GM23338 (cell line): ENCODE measurements around the gene GHR. TPM values are rescaled to one million over a fixed set of nuclear protein-coding genes. Genes with fewer than 3 reads are reported as not detected.

Experiments
- ATAC-seq: fragments of 200-7000 bp; cut with Tn5 transposase; 3 replicates; pipeline ENCODE4 v1.9.1; 2020
- DNase-seq: peaks from one replicate; pipeline ENCODE4 v3.0.0-alpha.2; 2015; ENCODE audit warnings: low spot score
- H2AFZ ChIP-seq: fragments of 200-600 bp; sonication (generic); 2 replicates; pipeline ENCODE4 v1.8.0; 2016; ENCODE audit warnings: antibody characterized with exemption, mild to moderate bottlenecking, moderate library complexity
- H3F3A ChIP-seq: fragments of 200-600 bp; sonication (generic); replicated peaks from 2 replicates; pipeline ENCODE4 v1.8.0; 2017; ENCODE audit warnings: antibody characterized with exemption, mixed run types, low read depth
- H3K27ac ChIP-seq: fragments of 200-600 bp; sonication (generic); 2 replicates; pipeline ENCODE4 v1.6.1; 2016; ENCODE audit warnings: low read depth
- H3K27me3 ChIP-seq: fragments of 200-600 bp; sonication (generic); 2 replicates; pipeline ENCODE4 v1.8.0; 2016; ENCODE audit warnings: mild to moderate bottlenecking, mixed run types, moderate library complexity; ENCODE audit not compliant: insufficient read depth
- H3K36me3 ChIP-seq: fragments of 200-600 bp; sonication (generic); 2 replicates; pipeline ENCODE4 v1.8.0; 2016; ENCODE audit warnings: mild to moderate bottlenecking; ENCODE audit not compliant: insufficient read depth
- H3K4me1 ChIP-seq: fragments of 200-600 bp; sonication (generic); 2 replicates; pipeline ENCODE4 v1.8.0; 2016; ENCODE audit warnings: mild to moderate bottlenecking, moderate library complexity; ENCODE audit not compliant: insufficient read depth
- H3K4me2 ChIP-seq: fragments of 200-600 bp; sonication (generic); 2 replicates; pipeline ENCODE4 v1.7.1; 2017; ENCODE audit warnings: mixed run types
- H3K4me3 ChIP-seq: fragments of 200-600 bp; sonication (generic); 2 replicates; pipeline ENCODE4 v1.6.1; 2016; ENCODE audit warnings: mixed run types
- H3K79me2 ChIP-seq: fragments of 200-600 bp; sonication (generic); replicated peaks from 2 replicates; pipeline ENCODE4 v1.8.0; 2017; ENCODE audit warnings: mild to moderate bottlenecking; ENCODE audit not compliant: insufficient read depth
- H3K9me2 ChIP-seq: fragments of 200-600 bp; sonication (generic); 2 replicates; pipeline ENCODE4 v1.8.0; 2017; ENCODE audit not compliant: insufficient read depth
- H4K20me1 ChIP-seq: fragments of 200-600 bp; sonication (generic); replicated peaks from 2 replicates; pipeline ENCODE4 v1.8.0; 2017; ENCODE audit warnings: mild to moderate bottlenecking; ENCODE audit not compliant: insufficient read depth
- H3K27ac Mint-ChIP-seq: 2 replicates; pipeline ENCODE4 v1.8.0; 2020; ENCODE audit warnings: inconsistent platforms, mild to moderate bottlenecking, moderate library complexity, mixed read lengths
- H3K27me3 Mint-ChIP-seq: 3 replicates; pipeline ENCODE4 v1.8.0; 2022; ENCODE audit warnings: low read depth, mild to moderate bottlenecking, moderate library complexity, mixed read lengths, inconsistent platforms; ENCODE audit not compliant: insufficient read depth, poor library complexity
- H3K36me3 Mint-ChIP-seq: 3 replicates; pipeline ENCODE4 v1.8.0; 2021; ENCODE audit warnings: low read depth, mild to moderate bottlenecking, inconsistent platforms, moderate library complexity, mixed read lengths
- H3K4me1 Mint-ChIP-seq: 3 replicates; pipeline ENCODE4 v1.8.0; 2020; ENCODE audit warnings: mild to moderate bottlenecking, inconsistent platforms, mixed read lengths
- H3K4me3 Mint-ChIP-seq: 3 replicates; pipeline ENCODE4 v1.8.0; 2021; ENCODE audit warnings: moderate library complexity, mild to moderate bottlenecking, inconsistent platforms, mixed read lengths
- H3K9me3 Mint-ChIP-seq: 3 replicates; pipeline ENCODE4 v1.8.0; 2020; ENCODE audit warnings: moderate library complexity, mild to moderate bottlenecking, inconsistent platforms, mixed read lengths
- CREB1 ChIP-seq: fragments of 250-450 bp; sonication (Bioruptor Pico); IDR thresholded peaks from 2 replicates; pipeline ENCODE4 v1.5.0; 2020; ENCODE audit warnings: low read depth, mild to moderate bottlenecking, moderate library complexity
- EZH2 ChIP-seq: fragments of 200-600 bp; sonication (generic); IDR thresholded peaks from one replicate; pipeline ENCODE4 v1.8.0; 2017; ENCODE audit warnings: antibody characterized with exemption, mild to moderate bottlenecking, low read depth; ENCODE audit not compliant: unreplicated experiment
- NANOG ChIP-seq: IDR thresholded peaks from 2 replicates; pipeline ENCODE4 v1.6.1; 2016; ENCODE audit warnings: antibody characterized with exemption, borderline replicate concordance
- POLR2AphosphoS5 ChIP-seq: IDR thresholded peaks from 2 replicates; pipeline ENCODE4 v1.6.1; 2016; ENCODE audit warnings: antibody characterized with exemption, low read depth
- REST ChIP-seq: IDR thresholded peaks from one replicate; pipeline ENCODE4 v1.6.1; 2018; ENCODE audit warnings: antibody characterized with exemption; ENCODE audit not compliant: unreplicated experiment
- polyA plus RNA-seq: library from polyadenylated mRNA; unstranded; fragments of >200 nt; fragmentation: Nextera tagmentation; extraction: Ambion mirVana; gene quantifications from 2 replicates; pipeline ENCODE4 v1.2.1, GENCODE V29; 2016
- total RNA-seq: library from RNA; depleted of rRNA; stranded (reverse); fragments of >200 nt; shearing (Covaris generic); gene quantifications from 2 replicates; pipeline ENCODE4 v1.2.3, GENCODE V29; 2014
- TF ChIP-seq, protein P1 (sequence below), 2 experiments: fragments of 200-600 bp in 1 of 2; sonication (generic) in 1 of 2; conservative IDR thresholded peaks; 2 replicates each; pipeline versions ENCODE4 v1.5.1 to v1.6.1; 2016 to 2017; ENCODE audit warnings: antibody characterized with exemption in 2 of 2, low read depth in 2 of 2, mild to moderate bottlenecking in 2 of 2, moderate library complexity in 1 of 2

GHR gene
- total and polyA plus RNA-seq, 2 experiments from 2014 or later = 0.21 to 1.9 TPM

DNA sequence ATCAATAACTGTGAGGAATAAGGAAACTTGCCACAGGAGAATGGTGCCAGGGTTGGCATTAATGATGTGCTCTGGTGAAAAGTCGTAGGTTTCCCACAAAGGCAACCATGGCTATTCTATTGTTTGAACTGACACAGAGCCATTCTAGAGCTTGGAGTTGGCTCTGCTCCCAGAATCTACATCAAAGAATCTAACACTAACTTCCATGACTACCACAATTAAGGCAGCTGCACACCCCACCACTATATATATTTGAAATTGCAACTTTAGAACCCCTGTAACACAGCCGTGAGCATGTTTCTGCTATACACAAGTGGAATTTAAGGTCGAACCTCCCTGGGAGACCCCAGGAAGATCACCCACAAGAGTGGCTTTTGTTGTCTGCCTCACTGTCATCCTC, 243.6 kb downstream of the GHR start:
- Histone ChIP-seq H3K79me2 (no peaks in the 10 kb centered on the region), H3K27ac (no peak overlapping the region), H4K20me1 (no peaks in the 10 kb centered on the region), H3K9me2 (no peaks in the 10 kb centered on the region), H3K4me2 (no peak overlapping the region), H3K4me3 (no peak overlapping the region), H3F3A (no peaks in the 10 kb centered on the region), H2AFZ (0 out of 2 replicates have a peak overlapping the region, but pooled peaks have one; percentile 66), H3K36me3 (no peaks in the 10 kb centered on the region), H3K27me3 (no peaks in the 10 kb centered on the region), H3K4me1 (no peaks in the 10 kb centered on the region)
- no peak overlapping the region for H3K4me3 Mint-ChIP-seq
- no peak for ATAC-seq
- no peaks in the 10 kb centered on the region for H3K36me3 Mint-ChIP-seq
- TF ChIP-seq CREB1 (CRISPR knock-in tag) = no peak
- TF ChIP-seq, protein P1, sequence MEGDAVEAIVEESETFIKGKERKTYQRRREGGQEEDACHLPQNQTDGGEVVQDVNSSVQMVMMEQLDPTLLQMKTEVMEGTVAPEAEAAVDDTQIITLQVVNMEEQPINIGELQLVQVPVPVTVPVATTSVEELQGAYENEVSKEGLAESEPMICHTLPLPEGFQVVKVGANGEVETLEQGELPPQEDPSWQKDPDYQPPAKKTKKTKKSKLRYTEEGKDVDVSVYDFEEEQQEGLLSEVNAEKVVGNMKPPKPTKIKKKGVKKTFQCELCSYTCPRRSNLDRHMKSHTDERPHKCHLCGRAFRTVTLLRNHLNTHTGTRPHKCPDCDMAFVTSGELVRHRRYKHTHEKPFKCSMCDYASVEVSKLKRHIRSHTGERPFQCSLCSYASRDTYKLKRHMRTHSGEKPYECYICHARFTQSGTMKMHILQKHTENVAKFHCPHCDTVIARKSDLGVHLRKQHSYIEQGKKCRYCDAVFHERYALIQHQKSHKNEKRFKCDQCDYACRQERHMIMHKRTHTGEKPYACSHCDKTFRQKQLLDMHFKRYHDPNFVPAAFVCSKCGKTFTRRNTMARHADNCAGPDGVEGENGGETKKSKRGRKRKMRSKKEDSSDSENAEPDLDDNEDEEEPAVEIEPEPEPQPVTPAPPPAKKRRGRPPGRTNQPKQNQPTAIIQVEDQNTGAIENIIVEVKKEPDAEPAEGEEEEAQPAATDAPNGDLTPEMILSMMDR (conservative IDR thresholded peaks at IDR 0.05; ENCODE audit: low read depth in 2 of 2) = no peak
- TF ChIP-seq REST = no peak
- no peak overlapping the region for H3K27ac Mint-ChIP-seq
- peaks cover 14% of the 10 kb centered on the region for H3K9me3 Mint-ChIP-seq
- H3K4me1 Mint-ChIP-seq = no peaks in the 10 kb centered on the region
- DNase-seq = no peak
- H3K27me3 Mint-ChIP-seq = no peaks in the 10 kb centered on the region

DNA sequence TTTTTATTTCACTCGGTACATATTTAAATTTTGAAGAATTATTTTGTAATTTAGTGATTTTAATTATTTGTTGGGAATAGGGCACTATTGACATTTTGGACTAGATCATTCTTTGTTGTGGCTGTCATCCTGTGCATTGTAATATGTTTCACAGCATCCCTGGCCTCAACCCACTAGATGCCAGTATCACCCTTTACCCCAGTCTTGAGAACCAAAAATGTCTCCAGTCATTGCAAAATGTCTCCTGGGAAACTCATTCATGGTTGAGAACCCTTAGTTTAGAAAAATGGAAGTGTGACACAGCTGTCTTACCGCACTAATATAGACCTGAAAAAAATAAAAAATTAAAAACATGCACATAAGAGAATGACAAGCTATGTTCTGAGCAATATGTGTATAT, 245.0 kb downstream of the GHR start:
- DNase-seq (no peak), ATAC-seq (no peak)
- Mint-ChIP-seq H3K4me1 (no peaks in the 10 kb centered on the region), H3K36me3 (no peaks in the 10 kb centered on the region), H3K9me3 (peaks cover 21% of the 10 kb centered on the region), H3K4me3 (no peak overlapping the region), H3K27ac (no peak overlapping the region), H3K27me3 (no peaks in the 10 kb centered on the region)
- H3K4me1 ChIP-seq = no peaks in the 10 kb centered on the region
- no peaks in the 10 kb centered on the region for H3F3A ChIP-seq
- H2AFZ ChIP-seq = no peak overlapping the region
- H3K27me3 ChIP-seq = no peaks in the 10 kb centered on the region
- H3K9me2 ChIP-seq = no peaks in the 10 kb centered on the region
- H3K36me3 ChIP-seq = no peaks in the 10 kb centered on the region; the same call in 1 of the 2 replicates
- H3K4me2 ChIP-seq = no peak overlapping the region
- no peaks in the 10 kb centered on the region for H4K20me1 ChIP-seq
- no peaks in the 10 kb centered on the region for H3K79me2 ChIP-seq
- no peak overlapping the region for H3K4me3 ChIP-seq
- H3K27ac ChIP-seq = no peak overlapping the region
- TF ChIP-seq NANOG = no peak
- TF ChIP-seq, protein P1 (conservative IDR thresholded peaks at IDR 0.05; ENCODE audit: low read depth in 2 of 2) = no peak
- no peak for TF ChIP-seq POLR2AphosphoS5
- no peak for TF ChIP-seq EZH2
- no peak for TF ChIP-seq REST
